ENCODE results near the gene PTN.
"Not testable (repeated sequence)": the region's sequence is repeated elsewhere in the genome, so short reads cannot be mapped to it uniquely, and the experiment has no call there.

The PTN gene

DNA sequence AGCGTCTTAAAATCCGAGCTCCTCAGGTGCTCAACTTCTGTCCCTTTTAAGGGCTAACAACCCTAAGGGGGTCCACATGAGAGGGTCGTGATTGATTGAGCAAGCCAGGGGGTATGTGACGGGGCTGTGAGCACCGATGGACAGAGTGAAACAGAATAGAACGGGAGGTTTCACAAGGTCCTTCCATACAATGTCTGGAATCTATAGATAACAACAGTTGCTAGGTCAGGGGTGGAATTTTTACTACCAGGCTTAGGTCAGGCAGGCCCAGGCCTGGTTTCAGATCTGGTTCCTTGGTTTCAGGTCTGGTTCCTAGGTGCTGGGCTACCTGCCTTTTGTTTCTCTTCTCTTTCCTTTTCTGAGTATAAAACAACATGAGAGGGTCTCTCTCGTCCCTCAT, 80.9 kb downstream of the PTN start:
- DNase-seq = no peak

DNA sequence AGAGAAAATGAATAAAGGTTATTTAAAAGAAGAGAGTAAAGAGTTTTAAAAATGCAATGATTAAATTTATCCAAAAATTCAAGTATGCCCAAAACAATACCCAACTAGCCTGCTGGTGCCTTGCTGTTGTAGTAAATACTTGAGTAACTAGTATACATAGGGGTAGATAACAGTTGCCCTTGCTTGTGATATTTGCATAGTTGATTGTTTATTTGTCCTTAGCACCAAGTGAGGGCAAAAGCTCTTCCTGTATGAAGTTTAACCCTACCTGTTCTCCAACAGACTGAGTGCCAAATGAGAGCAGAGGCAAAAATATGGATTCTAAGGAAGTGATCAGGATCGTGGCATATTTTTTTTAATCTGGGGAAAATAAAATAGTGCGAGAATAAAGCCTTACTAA, 85.0 kb downstream of the PTN start:
- DNase-seq = no peak

DNA sequence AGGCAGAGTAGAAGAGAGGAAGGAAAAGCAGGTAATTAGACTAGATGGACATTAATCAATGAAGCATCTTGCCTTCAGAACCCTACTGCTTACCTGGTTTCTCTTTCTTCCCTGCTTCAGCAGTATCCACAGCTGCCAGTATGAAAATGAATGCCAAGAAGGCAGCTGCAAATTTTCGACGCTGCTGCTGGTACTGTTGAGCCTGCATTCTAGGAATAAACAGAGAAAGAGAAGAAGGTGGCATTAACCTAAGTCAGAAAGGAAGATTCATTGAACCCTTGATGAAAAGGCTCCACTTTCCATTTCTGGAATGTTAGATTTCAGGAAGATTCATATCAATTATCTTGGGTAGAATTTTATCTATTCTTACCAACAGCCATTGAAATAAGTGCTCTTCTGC, 88.8 kb downstream of the PTN start:
- DNase-seq = no peak

DNA sequence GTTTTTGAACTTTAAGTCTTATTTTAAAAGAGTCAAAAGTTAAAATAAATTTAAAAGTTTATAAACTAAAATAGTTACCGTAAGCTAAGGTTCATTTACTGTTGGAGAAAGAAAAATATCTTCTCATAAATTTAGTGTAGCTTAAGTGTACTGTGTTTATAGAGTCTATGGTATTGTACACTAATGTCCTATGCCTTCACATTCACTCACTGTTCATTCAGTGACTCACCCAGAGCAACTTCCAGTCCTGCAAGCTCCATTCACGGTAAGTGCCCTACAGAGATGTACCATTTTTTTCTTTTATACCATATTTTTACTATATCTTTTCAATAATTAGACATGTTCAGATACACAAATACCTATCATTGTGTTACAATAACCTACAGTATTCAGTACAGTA, 97.6 kb downstream of the PTN start:
- no peak for DNase-seq

DNA sequence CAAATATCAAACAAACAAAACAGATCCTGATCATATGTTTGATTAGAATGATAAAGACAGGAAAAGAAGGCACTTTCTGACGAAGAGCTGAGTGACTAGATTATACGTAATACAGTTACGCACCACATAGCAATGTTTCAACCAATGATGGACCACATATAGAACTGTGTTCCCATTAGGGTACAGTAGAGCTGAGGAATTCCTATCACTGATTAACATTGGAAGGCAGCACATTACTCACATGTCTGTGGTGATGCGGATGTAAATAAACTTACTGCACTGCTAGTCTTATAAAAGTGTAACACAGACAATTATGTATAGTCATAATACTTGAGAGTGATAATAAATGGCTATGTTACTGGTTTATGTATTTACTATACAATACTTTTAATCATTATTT, 98.3 kb downstream of the PTN start:
- DNase-seq = no peak

DNA sequence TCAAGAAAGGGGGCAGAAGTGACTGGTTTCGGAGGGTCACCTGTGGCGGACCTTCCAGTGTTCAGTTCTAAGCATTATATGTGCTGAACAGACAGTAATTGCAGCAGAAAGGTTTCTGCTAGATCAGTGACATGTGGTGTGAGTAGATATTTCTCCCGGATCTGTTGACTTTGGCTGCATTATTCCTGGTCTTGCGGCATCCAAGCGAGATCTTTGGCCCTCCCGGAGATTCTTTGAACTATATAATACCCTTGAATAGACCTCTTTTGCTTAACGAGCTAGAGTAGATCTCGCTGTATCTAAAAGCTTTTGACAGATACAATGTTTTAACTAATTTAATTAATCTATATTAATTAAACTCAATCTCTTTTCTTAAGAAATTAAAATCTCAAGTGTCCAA, 99.8 kb downstream of the PTN start:
- DNase-seq = no peak

DNA sequence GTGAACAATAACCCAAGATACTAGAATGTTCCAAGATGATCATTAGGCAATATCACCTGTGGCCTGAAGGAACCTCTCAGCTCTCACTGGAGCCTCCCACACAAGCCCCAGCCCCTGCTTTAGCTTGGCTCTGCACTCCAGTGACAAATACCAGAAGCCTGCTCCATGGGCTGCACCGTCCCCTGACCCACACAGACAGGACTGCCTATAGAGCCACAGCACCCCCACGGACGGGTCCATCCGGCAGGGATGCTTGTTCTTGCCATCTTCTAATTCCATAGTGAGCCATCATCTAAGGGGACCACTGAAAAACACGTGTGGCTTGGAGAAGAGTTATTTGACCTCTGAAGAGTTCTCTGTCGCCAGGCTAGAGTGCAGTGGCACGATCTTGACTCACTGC, 100.9 kb downstream of the PTN start:
- no peak for DNase-seq

DNA sequence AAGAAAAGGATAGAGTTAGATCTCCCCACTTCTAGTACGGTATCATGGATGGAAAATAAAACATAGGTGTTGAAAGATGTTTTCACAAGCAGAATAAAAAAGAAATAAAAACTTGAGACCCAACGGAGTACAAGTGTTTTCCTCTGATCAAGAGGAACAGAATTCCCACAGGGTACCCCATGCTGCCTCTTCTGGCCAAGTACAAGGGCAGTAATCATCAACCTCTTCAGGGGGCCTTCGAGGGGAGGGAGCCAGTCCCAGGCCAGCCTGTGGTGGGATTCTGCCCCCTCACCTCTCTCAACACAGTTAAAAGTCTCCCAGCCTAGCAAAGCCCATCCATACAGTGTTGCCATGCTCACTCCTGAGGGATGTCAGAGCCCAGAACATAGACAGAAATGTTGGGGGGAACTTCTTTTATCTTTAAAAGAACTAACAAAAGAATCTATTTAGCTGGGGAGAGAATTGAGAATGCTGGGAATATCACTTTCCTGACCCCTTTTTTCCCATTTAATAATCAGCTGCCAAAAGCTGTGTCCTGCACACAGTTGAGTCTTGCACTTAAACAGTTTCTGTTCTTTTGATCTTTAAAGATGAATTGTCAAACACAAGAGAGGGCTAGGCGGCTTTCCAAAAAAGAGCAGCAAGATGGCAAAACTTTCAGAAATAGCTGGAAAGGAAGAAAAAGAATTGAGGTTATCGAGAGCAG, 101.7 kb downstream of the PTN start:
- no peak for DNase-seq

DNA sequence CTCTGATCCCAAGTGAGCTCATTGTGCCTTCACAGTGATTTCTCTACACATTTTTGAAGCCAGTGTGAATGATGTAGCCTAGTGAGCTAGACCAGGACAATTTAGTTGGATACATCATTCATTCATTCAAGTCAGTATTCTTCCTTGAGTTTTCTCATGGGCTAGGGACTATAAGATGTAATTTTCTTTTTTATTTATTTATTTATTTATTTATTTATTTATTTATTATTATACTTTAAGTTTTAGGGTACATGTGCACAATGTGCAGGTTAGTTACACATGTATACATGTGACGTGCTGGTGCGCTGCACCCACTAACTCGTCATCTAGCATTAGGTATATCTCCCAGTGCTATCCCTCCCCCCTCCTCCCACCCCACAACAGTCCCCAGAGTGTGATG, 104.3 kb downstream of the PTN start:
- DNase-seq = not testable (repeated sequence)

DNA sequence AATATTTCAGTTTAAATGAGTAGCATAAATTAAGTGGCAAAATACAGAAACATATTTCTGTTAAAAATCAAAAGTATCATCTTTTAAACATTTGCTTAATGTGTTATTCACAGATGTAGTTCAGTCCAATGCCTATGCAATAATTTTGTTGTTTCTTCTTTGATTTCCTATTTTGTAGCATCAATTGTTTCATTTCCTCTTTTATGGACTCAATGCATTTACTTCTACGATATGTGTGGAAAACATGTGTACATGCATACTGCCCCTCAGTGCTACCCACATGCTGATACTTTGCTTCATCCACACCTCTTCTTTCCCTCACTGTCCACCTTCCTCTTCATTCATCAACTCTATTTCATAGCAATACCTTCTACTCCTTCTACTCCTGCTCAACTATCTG, 108.1 kb downstream of the PTN start:
- no peak for DNase-seq

DNA sequence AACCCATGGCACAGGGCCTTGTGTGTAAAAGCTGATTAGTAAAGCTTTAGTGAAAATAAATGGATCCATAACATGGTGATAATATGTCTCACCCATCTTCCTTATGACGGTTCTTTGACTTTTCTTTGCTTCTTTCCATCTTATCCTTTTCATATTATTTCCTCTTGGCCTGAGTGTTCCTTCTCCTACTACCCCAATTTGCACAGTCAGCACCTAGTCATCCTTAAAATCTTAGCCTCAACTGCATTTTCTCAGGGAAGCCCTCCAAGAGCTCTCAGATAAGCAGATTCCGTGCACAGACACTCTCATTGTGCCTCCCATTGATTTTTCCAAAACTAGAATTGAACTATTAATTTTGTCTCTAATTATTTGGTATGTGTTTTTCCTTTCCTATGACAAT, 112.4 kb downstream of the PTN start:
- DNase-seq = no peak

DNA sequence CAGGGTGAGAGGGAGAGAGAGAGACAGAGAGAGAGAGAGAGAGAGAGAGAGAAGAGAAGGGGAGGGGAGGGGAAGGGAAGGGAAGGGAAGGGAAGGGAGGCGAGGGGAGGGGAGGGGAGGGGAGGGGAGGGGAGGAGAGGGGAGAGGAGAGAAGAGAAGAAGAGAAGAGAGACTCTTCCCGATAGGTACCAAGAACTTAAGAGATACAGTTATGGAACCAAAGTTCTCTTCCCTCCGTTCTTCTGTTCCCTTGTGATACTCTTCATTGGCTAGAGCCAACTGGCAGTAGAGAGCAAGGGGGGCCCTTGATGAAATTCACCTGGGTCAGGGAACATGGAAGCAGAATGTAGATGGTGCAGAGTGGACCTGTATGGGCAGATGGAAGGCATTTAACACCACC, 122.1 kb downstream of the PTN start:
- DNase-seq = no peak

DNA sequence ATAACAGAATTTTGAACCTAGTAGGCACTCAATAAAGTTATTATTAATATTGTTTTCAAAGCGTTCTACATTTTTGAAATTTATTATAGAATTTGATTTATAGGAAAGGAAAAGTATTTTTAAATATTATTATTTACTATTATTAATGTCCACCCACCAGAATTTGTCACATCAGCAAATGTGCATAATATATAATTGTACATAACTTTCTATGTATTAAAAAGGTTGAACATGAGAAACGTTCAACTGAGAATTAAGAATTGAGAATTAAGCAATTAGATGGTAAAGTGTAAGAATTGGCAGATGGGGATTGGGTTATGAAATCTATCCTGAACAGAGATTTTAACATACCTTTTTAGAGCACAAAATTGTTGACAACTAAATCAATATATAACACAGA, 129.8 kb downstream of the PTN start:
- DNase-seq = no peak

DNA sequence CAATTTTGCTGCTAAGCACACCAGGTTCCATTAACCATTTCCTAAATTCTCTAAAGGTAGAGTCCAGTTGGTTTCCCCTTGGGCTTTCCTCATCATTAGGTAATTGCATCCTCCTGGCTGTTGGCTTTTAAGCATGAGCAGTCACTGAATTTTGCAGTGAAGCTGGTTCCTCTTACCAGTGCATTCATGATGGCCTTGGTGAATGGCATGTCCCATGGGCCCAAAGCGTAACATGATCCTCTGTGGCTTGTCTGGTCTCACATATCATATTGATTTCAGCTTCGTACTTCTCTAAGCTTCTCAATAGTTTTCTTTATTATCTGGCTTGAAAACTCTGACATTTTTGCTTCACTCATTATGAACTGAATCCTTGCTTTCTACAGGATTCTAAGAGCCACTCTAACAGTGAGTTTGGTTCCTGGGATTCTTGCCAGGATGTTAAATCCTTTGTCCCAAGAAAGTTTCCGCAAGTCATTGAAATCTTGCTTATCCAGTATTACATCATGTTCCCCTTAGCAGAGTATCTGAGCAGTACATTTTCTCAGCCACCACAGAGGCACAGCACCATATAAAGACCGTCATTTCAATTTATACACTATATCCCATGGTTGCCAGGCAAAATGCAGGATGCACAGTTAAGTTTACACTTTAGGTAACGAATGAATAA, 134.2 kb downstream of the PTN start:
- no peak for DNase-seq

DNA sequence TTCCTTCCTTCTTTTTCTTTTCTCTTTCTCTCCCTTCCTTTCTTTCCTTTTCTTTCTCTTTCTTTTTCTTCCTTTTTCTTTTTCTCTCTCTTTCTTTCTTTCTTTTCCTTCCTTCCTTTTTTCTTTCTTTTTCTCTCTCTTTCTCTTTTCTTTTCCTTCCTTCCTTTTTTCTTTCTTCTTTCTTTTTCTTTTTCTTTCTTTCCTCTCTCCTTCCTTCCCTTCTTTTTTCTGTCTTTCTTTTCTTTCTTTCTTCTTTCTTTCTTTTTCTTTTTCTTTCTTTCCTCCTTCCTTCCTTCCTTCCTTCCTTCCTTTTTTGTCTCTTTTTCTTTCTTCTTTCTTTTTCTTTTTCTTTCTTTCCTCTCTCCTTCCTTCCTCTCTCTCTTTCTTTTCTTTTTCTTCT, 136.8 kb downstream of the PTN start:
- DNase-seq = no peak

DNA sequence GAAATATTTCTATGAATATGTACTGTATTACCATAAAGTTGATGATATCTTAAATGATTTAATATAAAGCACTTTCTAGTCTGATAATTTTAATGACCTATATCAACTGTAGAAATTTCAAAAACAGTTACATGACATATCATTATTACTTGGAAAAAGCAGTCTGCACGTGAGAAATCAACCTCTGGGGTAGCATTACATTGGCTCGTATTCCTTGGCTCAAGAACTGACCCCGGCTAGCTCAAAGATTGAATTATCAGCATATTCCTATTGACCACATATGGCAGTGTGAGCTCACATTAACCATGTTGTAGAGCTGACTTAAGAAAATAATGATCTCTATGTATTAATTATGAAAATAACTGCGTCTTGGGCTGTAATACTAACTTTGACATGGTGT, 139.3 kb downstream of the PTN start:
- no peak for DNase-seq

DNA sequence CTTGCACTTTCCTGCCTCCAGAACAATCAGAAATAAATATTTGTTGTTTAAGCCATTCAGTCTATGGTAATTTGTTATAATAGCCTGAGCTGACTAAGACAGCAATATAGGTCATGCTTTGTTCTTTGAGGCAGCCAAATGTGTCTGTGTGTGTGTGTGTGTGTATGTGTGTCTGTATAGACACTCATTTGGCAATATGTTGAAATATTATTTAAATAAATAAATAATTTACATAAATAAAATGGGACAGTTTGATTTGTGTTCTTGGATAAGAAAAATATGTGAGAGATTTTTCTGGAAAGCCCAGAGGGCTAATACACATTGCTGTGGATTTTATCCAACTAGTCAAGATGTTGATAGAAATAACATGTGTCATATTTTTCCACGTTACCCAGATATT, 140.2 kb downstream of the PTN start:
- DNase-seq = no peak

DNA sequence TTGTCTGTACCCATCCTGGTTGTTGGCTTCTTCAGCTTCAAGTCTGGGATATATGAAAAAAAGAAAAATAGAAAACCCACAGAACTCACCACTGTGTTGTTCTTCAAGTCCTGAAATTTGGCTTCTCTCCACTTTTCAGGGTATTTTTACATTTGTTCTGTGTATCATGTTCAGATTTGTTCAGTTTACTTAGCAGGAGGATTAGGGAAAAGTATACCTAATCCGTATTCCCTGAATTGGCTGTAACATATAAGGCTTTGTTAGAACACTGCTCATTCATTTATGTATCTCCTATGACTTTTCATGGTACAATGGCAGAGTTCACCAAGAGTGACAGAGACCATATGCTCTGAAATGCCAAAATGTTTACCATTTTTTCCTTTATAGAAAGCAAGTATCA, 146.9 kb downstream of the PTN start:
- DNase-seq = no peak

DNA sequence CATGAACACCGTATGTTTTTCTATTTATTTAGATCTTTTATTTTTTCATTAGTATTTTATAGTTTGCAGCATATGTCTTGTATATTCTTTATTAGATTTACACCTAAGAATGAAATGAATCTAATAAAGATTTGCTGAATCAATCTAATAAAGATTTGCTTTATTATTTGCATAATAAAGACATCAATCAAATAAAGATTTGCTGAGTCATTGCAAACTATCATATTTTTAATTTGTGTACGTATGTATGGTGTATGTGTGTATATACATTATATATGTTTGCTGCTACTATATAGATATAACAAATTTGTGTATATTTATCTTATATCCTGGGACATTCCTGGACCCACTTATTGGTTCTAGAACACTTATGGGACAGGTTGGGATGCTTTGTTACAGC, 147.5 kb downstream of the PTN start:
- DNase-seq = no peak

DNA sequence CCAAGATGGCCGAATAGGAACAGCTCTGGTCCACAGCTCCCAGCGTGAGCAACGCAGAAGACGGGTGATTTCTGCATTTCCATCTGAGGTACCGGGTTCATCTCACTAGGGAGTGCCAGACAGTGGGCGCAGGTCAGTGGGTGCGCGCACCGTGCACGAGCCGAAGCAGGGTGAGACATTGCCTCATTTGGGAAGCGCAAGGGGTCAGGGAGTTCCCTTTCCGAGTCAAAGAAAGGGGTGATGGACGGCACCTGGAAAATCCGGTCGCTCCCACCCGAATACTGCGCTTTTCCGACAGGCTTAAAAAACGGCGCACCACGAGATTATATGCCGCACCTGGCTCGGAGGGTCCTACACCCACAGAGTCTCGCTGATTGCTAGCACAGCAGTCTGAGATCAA, 161.9 kb downstream of the PTN start:
- not testable (repeated sequence) for DNase-seq

Data from NCI-H748 treated with DMSO at 0.1 percent for 48 hours (cell line).